Measurements from ENCODE around the gene SAP30BP. TPM values are rescaled to one million over a fixed set of nuclear protein-coding genes. Genes with fewer than 3 reads are reported as not detected.

The SAP30BP gene
- 116 to 146 TPM (median 124 TPM) in 5 replicates for total RNA-seq (2022; extraction: Qiagen RNA extraction)

GRCh38 chr17:75666959-75667790, at the start of gene SAP30BP, which contains the start of gene RECQL5:
TSS of gene SAP30BP (plus strand) at chr17:75667338. CDS start at chr17:75667373, 35 bp downstream.
TSS of gene RECQL5 (minus strand) at chr17:75667154. CDS start at chr17:75666557, 597 bp downstream.

GRCh38 chr17:75632863-75633485, 34.2 kb upstream of the SAP30BP start, which contains the start of gene SMIM5:
TSS of gene SMIM5 (plus strand) at chr17:75633434. CDS start at chr17:75640202, 6,768 bp downstream.

GRCh38 chr17:75720656-75721462, 53.7 kb downstream of the SAP30BP start, which contains the start of gene ITGB4:
TSS of gene ITGB4 (plus strand) at chr17:75721459. CDS start at chr17:75724704, 3,245 bp downstream.

Other genes starting within 250 kb of the SAP30BP start
- 36.6 to 51.1 TPM (median 43.7 TPM) in 5 replicates for gene TMEM94, start 210.7 kb upstream of the SAP30BP start, total RNA-seq (2022; extraction: Qiagen RNA extraction)
- gene CASKIN2, start 151.8 kb upstream of the SAP30BP start, total RNA-seq (2022; extraction: Qiagen RNA extraction) = 9.0 to 13.3 TPM (median 10.1 TPM) in 5 replicates
- gene TSEN54, start 150.8 kb upstream of the SAP30BP start, total RNA-seq (2022; extraction: Qiagen RNA extraction) = 29.6 to 42.0 TPM (median 40.4 TPM) in 5 replicates
- 20.2 to 35.0 TPM (median 30.2 TPM) in 5 replicates for gene LLGL2, start 141.6 kb upstream of the SAP30BP start, total RNA-seq (2022; extraction: Qiagen RNA extraction)
- 34.1 to 57.1 TPM (median 45.1 TPM) in 5 replicates for gene MYO15B, start 79.5 kb upstream of the SAP30BP start, total RNA-seq (2022; extraction: Qiagen RNA extraction)
- gene SMIM5, start 33.9 kb upstream of the SAP30BP start, total RNA-seq (2022; extraction: Qiagen RNA extraction) = 0.59 to 1.1 TPM (median 0.89 TPM) in 5 replicates
- 27.0 to 29.2 TPM (median 28.4 TPM) in 5 replicates for gene RECQL5, start 184 bp upstream of the SAP30BP start, total RNA-seq (2022; extraction: Qiagen RNA extraction)
- 88.7 to 126 TPM (median 108 TPM) in 5 replicates for gene ITGB4, start 54.1 kb downstream of the SAP30BP start, total RNA-seq (2022; extraction: Qiagen RNA extraction)
- 56.1 to 85.9 TPM (median 74.7 TPM) in 5 replicates for gene GALK1, start 97.9 kb downstream of the SAP30BP start, total RNA-seq (2022; extraction: Qiagen RNA extraction)
- 23.3 to 29.5 TPM (median 28.0 TPM) in 5 replicates for gene UNK, start 117.5 kb downstream of the SAP30BP start, total RNA-seq (2022; extraction: Qiagen RNA extraction)
- gene UNC13D, start 177.1 kb downstream of the SAP30BP start, total RNA-seq (2022; extraction: Qiagen RNA extraction) = 5.0 to 6.8 TPM (median 5.9 TPM) in 5 replicates
- 78.8 to 101 TPM (median 86.8 TPM) in 5 replicates for gene WBP2, start 188.0 kb downstream of the SAP30BP start, total RNA-seq (2022; extraction: Qiagen RNA extraction)
- 134 to 188 TPM (median 179 TPM) in 5 replicates for gene TRIM47, start 211.2 kb downstream of the SAP30BP start, total RNA-seq (2022; extraction: Qiagen RNA extraction)
- gene TRIM65, start 229.6 kb downstream of the SAP30BP start, total RNA-seq (2022; extraction: Qiagen RNA extraction) = 31.1 to 41.1 TPM (median 35.9 TPM) in 5 replicates
- gene MRPL38, start 237.5 kb downstream of the SAP30BP start, total RNA-seq (2022; extraction: Qiagen RNA extraction) = 90.5 to 127 TPM (median 118 TPM) in 5 replicates